Osteoblast (primary cell): Measurements from ENCODE around the gene P4HA1. TPM values are rescaled to one million over a fixed set of nuclear protein-coding genes. Genes with fewer than 3 reads are reported as not detected.

Experiments
- DNase-seq: peaks from one replicate; pipeline ENCODE4 v3.0.0; 2011; ENCODE audit warnings: low spot score, mixed read lengths; ENCODE audit not compliant: insufficient read length; ENCODE audit errors: missing footprints
- H2AFZ ChIP-seq: 2 replicates; pipeline ENCODE4 v1.6.0; 2011; ENCODE audit warnings: mild to moderate bottlenecking, low read length
- H3K27ac ChIP-seq: 2 replicates; pipeline ENCODE4 v1.5.1; 2011; ENCODE audit warnings: mild to moderate bottlenecking, low read depth, low read length, moderate library complexity
- H3K27me3 ChIP-seq: 2 replicates; pipeline ENCODE4 v1.6.0; 2012; ENCODE audit warnings: mild to moderate bottlenecking, control low read depth, inconsistent platforms, low read length, moderate library complexity; ENCODE audit not compliant: insufficient read depth
- H3K36me3 ChIP-seq: 2 replicates; pipeline ENCODE4 v1.5.1; 2011; ENCODE audit warnings: mild to moderate bottlenecking, low read length, control low read depth, moderate library complexity; ENCODE audit not compliant: insufficient read depth
- H3K4me1 ChIP-seq: 2 replicates; pipeline ENCODE4 v1.5.1; 2011; ENCODE audit warnings: mild to moderate bottlenecking, low read length, control low read depth, moderate library complexity; ENCODE audit not compliant: insufficient read depth
- H3K4me2 ChIP-seq: 2 replicates; pipeline ENCODE4 v1.6.0; 2011; ENCODE audit warnings: mild to moderate bottlenecking, low read length; ENCODE audit not compliant: insufficient read depth
- H3K4me3 ChIP-seq: fragments of 200-600 bp; sonication (generic); 3 replicates; pipeline ENCODE4 v1.5.1; 2012; ENCODE audit warnings: mild to moderate bottlenecking, low read length, inconsistent platforms; ENCODE audit not compliant: insufficient read depth
- H3K79me2 ChIP-seq: 2 replicates; pipeline ENCODE4 v1.6.0; 2012; ENCODE audit warnings: mild to moderate bottlenecking, low read length, control low read depth, inconsistent platforms; ENCODE audit not compliant: insufficient read depth
- H3K9me3 ChIP-seq: 2 replicates; pipeline ENCODE4 v1.5.1; 2011; ENCODE audit warnings: low read depth, low read length, control low read depth
- H4K20me1 ChIP-seq: 2 replicates; pipeline ENCODE4 v1.6.0; 2012; ENCODE audit warnings: mild to moderate bottlenecking, low read length, control low read depth; ENCODE audit not compliant: insufficient read depth
- total RNA-seq: library from RNA; depleted of rRNA; stranded (reverse); fragments of >200 nt; gene quantifications from 2 replicates; pipeline ENCODE4 v1.2.3, GENCODE V29; 2012
- TF ChIP-seq, protein P1 (sequence below): IDR thresholded peaks from 2 replicates; pipeline ENCODE4 v1.5.1; 2011; ENCODE audit warnings: mild to moderate bottlenecking, low read depth, low read length, moderate library complexity; ENCODE audit errors: extremely low read depth

P4HA1 gene
- total RNA-seq, 1 donor = 220 TPM

DNA sequence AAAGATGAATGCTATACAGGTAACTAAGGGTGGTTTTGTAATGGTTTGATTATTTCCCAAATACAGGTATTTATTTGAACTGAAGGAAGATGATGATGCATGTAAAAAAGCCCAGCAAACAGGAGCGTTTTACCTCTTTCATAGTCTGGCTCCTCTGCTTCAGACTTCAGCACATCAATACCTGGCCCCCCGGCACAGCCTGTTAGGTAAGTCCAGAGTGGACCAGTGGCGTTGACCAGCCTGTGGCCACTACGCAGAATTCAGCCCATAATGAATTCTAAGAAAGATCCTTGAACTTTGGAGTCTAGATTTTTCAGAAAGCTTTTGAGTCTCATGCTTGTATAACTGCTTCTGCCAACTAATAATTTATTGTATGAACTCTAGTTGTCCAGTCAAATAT lies 23.3 kb upstream of the P4HA1 start:
- H3K9me3 ChIP-seq = no peaks in the 10 kb centered on the region
- H3K4me2 ChIP-seq = no peak overlapping the region
- no peak overlapping the region for H2AFZ ChIP-seq
- peaks cover 10% of the 10 kb centered on the region for H3K4me1 ChIP-seq
- no peak overlapping the region for H3K4me3 ChIP-seq
- no peak overlapping the region for H3K27ac ChIP-seq
- H3K27me3 ChIP-seq = no peaks in the 10 kb centered on the region
- H3K79me2 ChIP-seq = no peaks in the 10 kb centered on the region
- DNase-seq = no peak
- peaks cover 9% of the 10 kb centered on the region for H3K36me3 ChIP-seq
- H4K20me1 ChIP-seq = no peaks in the 10 kb centered on the region
- TF ChIP-seq, protein P1, sequence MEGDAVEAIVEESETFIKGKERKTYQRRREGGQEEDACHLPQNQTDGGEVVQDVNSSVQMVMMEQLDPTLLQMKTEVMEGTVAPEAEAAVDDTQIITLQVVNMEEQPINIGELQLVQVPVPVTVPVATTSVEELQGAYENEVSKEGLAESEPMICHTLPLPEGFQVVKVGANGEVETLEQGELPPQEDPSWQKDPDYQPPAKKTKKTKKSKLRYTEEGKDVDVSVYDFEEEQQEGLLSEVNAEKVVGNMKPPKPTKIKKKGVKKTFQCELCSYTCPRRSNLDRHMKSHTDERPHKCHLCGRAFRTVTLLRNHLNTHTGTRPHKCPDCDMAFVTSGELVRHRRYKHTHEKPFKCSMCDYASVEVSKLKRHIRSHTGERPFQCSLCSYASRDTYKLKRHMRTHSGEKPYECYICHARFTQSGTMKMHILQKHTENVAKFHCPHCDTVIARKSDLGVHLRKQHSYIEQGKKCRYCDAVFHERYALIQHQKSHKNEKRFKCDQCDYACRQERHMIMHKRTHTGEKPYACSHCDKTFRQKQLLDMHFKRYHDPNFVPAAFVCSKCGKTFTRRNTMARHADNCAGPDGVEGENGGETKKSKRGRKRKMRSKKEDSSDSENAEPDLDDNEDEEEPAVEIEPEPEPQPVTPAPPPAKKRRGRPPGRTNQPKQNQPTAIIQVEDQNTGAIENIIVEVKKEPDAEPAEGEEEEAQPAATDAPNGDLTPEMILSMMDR = no peak

DNA sequence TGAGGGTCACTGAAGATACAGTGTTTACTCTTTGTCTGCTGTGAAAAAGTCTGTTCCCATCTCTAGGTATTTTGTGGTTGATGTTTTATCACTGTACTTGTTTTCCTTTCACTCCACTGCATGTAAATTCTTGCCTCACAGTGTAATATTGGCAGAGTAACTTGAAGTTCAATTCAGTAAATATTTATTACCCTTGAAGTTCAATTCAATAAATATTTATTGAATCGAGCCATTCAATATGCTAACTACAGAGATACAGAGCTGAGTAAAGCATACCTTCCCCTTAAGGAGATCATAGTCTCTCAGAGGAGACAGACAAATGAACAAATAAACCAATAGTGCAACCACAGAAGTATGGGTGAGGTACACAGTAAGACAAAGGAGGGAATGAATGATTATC lies 22.8 kb upstream of the P4HA1 start:
- no peak overlapping the region for H2AFZ ChIP-seq

DNA sequence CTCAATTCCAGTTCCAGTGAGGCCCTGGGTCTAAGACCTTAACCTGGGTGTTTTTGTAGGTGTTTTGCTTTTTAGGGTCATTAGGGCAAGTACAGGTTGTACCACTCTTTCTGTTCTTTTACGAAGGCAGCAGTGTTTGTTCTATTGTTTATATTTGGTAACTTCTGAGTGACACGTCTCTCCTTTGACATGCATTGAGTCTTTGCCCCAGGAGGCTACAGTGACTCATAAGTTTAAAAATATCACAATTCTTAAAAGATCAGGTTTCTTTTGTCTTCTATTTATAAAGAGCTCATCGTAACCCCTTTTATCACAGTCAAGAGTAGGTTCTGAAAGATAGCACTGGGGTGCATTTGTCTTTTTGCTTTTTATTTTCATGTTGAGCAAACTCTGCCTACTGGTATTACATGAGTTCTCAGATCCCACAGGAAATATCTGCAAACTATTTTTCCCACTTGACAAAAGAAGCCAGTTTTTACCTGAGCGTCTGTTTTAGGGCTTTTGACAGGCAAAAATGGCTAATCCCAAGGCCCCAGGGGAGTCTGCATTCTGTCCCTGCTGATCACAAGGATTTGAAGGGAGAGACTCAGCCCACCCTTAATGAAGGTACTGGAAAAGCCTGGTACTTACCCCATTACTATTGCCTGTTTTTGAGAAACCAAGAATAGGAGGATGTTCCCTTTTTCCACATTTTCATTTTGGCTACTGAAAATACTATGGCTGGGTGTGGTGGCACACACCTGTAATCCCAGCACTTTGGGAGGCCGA lies 21.5 kb upstream of the P4HA1 start:
- Histone ChIP-seq H4K20me1 (no peaks in the 10 kb centered on the region), H3K4me3 (peak overlapping the region; percentile 49), H3K4me1 (peaks cover 20% of the 10 kb centered on the region), H3K79me2 (no peaks in the 10 kb centered on the region), H3K9me3 (no peaks in the 10 kb centered on the region), H3K27ac (peak overlapping the region; percentile 52), H3K4me2 (peak overlapping the region; percentile 68), H2AFZ (no peak overlapping the region), H3K27me3 (no peaks in the 10 kb centered on the region), H3K36me3 (peaks cover 4% of the 10 kb centered on the region)
- DNase-seq = no peak
- TF ChIP-seq, protein P1 = no peak

More for the DNA sequence above, 22.8 kb upstream of the P4HA1 start:
- peaks cover 10% of the 10 kb centered on the region for H3K4me1 ChIP-seq
- peaks cover 7% of the 10 kb centered on the region for H3K36me3 ChIP-seq
- no peaks in the 10 kb centered on the region for H3K27me3 ChIP-seq
- H3K9me3 ChIP-seq = no peaks in the 10 kb centered on the region
- H4K20me1 ChIP-seq = no peaks in the 10 kb centered on the region
- H3K27ac ChIP-seq = no peak overlapping the region
- no peak overlapping the region for H3K4me3 ChIP-seq
- H3K79me2 ChIP-seq = no peaks in the 10 kb centered on the region
- TF ChIP-seq, protein P1 = no peak
- no peak for DNase-seq
- H3K4me2 ChIP-seq = no peak overlapping the region

DNA sequence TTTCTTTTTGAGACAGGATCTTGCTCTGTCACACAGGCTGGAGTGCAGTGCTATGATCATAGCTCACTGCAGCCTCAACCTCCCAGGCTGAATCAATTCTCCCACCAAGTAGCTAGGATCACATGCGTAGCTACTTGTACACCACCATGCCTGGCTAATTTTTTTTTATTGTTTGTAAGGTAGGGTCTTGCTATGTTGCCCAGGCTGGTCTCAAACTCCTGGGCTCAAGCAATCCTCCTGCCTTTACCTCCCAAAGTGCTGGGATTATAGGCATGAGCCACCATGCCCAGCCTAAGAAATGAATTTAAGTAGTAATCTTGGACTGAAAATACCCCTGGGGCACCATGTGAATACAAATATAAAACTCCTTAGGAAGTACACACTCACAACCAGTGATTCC lies 19.4 kb upstream of the P4HA1 start:
- Histone ChIP-seq H3K4me2 (no peak overlapping the region), H3K9me3 (no peaks in the 10 kb centered on the region), H4K20me1 (no peaks in the 10 kb centered on the region), H3K27me3 (no peaks in the 10 kb centered on the region), H3K79me2 (no peaks in the 10 kb centered on the region), H3K36me3 (no peaks in the 10 kb centered on the region), H3K27ac (no peak overlapping the region), H3K4me1 (peaks cover 30% of the 10 kb centered on the region), H2AFZ (no peak overlapping the region), H3K4me3 (no peak overlapping the region)
- no peak for DNase-seq
- TF ChIP-seq, protein P1 = no peak
